Upper lobe of left lung (tissue), 4 donors: ENCODE data around the gene ANKRD34A.

Experiments used
- POLR2A ChIP-seq, 4 donors: fragments of 450-650 bp; IDR thresholded peaks; one replicate each; pipeline ENCODE4 v1.5.1; 2016 to 2017; ENCODE audit warnings: antibody characterized with exemption in 4 of 4, mild to moderate bottlenecking in 2 of 4
- TF ChIP-seq, protein P1 (sequence below), 6 experiments: fragments of 450-650 bp in 4 of 6; fragments of 200-600 bp in 2 of 6; sonication (generic) in 2 of 6; IDR thresholded peaks; one replicate each; pipeline ENCODE4 v1.5.1; 2016 to 2019; ENCODE audit warnings: antibody characterized with exemption in 6 of 6

DNA sequence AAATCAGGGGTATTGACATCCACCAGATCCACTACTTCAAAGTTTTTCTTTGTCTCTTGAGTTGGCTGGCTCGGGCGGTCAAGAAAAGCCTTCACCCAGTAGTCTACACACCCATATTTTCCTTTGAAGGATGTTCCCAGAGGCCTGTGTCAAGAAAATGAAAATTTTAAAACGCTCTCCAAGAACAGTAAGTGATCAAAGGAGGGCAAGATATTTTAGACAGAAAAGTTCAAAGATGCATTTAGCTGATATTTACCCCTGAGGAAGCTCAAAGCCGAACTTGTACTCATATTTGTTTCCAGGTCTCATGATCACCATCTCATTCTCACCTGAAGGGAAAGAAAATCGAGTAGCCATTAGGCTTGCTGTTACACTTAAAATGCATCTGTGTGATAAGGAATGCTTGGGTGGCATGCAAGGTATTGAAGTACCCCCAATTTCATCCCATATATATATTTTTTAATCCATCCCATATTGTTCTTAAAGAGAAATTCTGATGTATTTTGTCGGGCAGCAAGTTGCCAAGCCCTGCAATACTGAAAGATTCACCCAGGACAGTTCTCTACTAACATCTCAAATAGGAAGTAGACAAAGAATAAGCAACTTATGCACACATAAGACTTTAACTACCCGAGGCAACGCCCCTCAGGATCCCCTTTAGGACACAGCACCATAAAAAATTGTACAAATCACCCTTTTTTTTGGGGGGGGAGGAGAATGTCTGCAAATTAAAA lies 30.9 kb upstream of the ANKRD34A start:
- peak in 1 of 4 donors; percentile 26 for TF ChIP-seq POLR2A (IDR thresholded peaks at IDR 0.05)
- TF ChIP-seq, protein P1, sequence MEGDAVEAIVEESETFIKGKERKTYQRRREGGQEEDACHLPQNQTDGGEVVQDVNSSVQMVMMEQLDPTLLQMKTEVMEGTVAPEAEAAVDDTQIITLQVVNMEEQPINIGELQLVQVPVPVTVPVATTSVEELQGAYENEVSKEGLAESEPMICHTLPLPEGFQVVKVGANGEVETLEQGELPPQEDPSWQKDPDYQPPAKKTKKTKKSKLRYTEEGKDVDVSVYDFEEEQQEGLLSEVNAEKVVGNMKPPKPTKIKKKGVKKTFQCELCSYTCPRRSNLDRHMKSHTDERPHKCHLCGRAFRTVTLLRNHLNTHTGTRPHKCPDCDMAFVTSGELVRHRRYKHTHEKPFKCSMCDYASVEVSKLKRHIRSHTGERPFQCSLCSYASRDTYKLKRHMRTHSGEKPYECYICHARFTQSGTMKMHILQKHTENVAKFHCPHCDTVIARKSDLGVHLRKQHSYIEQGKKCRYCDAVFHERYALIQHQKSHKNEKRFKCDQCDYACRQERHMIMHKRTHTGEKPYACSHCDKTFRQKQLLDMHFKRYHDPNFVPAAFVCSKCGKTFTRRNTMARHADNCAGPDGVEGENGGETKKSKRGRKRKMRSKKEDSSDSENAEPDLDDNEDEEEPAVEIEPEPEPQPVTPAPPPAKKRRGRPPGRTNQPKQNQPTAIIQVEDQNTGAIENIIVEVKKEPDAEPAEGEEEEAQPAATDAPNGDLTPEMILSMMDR (IDR thresholded peaks at IDR 0.05) = no peak
